Osteoblast (primary cell): ENCODE measurements around the gene PIEZO2. TPM values are rescaled to one million over a fixed set of nuclear protein-coding genes. Genes with fewer than 3 reads are reported as not detected.

Source experiments
- DNase-seq: peaks from one replicate; pipeline ENCODE4 v3.0.0; 2011; ENCODE audit warnings: low spot score, mixed read lengths; ENCODE audit not compliant: insufficient read length; ENCODE audit errors: missing footprints
- H2AFZ ChIP-seq: 2 replicates; pipeline ENCODE4 v1.6.0; 2011; ENCODE audit warnings: mild to moderate bottlenecking, low read length
- H3K27ac ChIP-seq: 2 replicates; pipeline ENCODE4 v1.5.1; 2011; ENCODE audit warnings: mild to moderate bottlenecking, low read depth, low read length, moderate library complexity
- H3K27me3 ChIP-seq: 2 replicates; pipeline ENCODE4 v1.6.0; 2012; ENCODE audit warnings: mild to moderate bottlenecking, control low read depth, inconsistent platforms, low read length, moderate library complexity; ENCODE audit not compliant: insufficient read depth
- H3K36me3 ChIP-seq: 2 replicates; pipeline ENCODE4 v1.5.1; 2011; ENCODE audit warnings: mild to moderate bottlenecking, low read length, control low read depth, moderate library complexity; ENCODE audit not compliant: insufficient read depth
- H3K4me1 ChIP-seq: 2 replicates; pipeline ENCODE4 v1.5.1; 2011; ENCODE audit warnings: mild to moderate bottlenecking, low read length, control low read depth, moderate library complexity; ENCODE audit not compliant: insufficient read depth
- H3K4me2 ChIP-seq: 2 replicates; pipeline ENCODE4 v1.6.0; 2011; ENCODE audit warnings: mild to moderate bottlenecking, low read length; ENCODE audit not compliant: insufficient read depth
- H3K4me3 ChIP-seq: fragments of 200-600 bp; sonication (generic); 3 replicates; pipeline ENCODE4 v1.5.1; 2012; ENCODE audit warnings: mild to moderate bottlenecking, low read length, inconsistent platforms; ENCODE audit not compliant: insufficient read depth
- H3K79me2 ChIP-seq: 2 replicates; pipeline ENCODE4 v1.6.0; 2012; ENCODE audit warnings: mild to moderate bottlenecking, low read length, control low read depth, inconsistent platforms; ENCODE audit not compliant: insufficient read depth
- H3K9me3 ChIP-seq: 2 replicates; pipeline ENCODE4 v1.5.1; 2011; ENCODE audit warnings: low read depth, low read length, control low read depth
- H4K20me1 ChIP-seq: 2 replicates; pipeline ENCODE4 v1.6.0; 2012; ENCODE audit warnings: mild to moderate bottlenecking, low read length, control low read depth; ENCODE audit not compliant: insufficient read depth
- CTCF ChIP-seq: IDR thresholded peaks from 2 replicates; pipeline ENCODE4 v1.5.1; 2011; ENCODE audit warnings: mild to moderate bottlenecking, low read depth, low read length, moderate library complexity; ENCODE audit errors: extremely low read depth
- total RNA-seq: library from RNA; depleted of rRNA; stranded (reverse); fragments of >200 nt; gene quantifications from 2 replicates; pipeline ENCODE4 v1.2.3, GENCODE V29; 2012

PIEZO2 gene
- total RNA-seq, 1 donor: 46.7 TPM

- H3K36me3 ChIP-seq: no peaks in the 10 kb centered on the region
- H3K4me3 ChIP-seq: no peak overlapping the region
- no peaks in the 10 kb centered on the region for H3K9me3 ChIP-seq
- DNase-seq: no peak
- H3K4me1 ChIP-seq: no peaks in the 10 kb centered on the region
- H2AFZ ChIP-seq: no peak overlapping the region
- TF ChIP-seq CTCF: no peak
- no peak overlapping the region for H3K27ac ChIP-seq
- no peaks in the 10 kb centered on the region for H3K27me3 ChIP-seq
- H3K4me2 ChIP-seq: no peak overlapping the region
- H3K79me2 ChIP-seq: no peaks in the 10 kb centered on the region
- no peaks in the 10 kb centered on the region for H4K20me1 ChIP-seq
Measured at GRCh38 chr18:10843565-10843964, 305.8 kb downstream of the PIEZO2 start.

GRCh38 chr18:10842861-10843260 is 306.5 kb downstream of the PIEZO2 start:
- Histone ChIP-seq H3K79me2 (no peaks in the 10 kb centered on the region), H3K36me3 (no peaks in the 10 kb centered on the region), H4K20me1 (no peaks in the 10 kb centered on the region), H3K27ac (no peak overlapping the region), H3K9me3 (no peaks in the 10 kb centered on the region), H3K4me3 (no peak overlapping the region), H3K4me2 (no peak overlapping the region), H3K27me3 (no peaks in the 10 kb centered on the region), H2AFZ (no peak overlapping the region), H3K4me1 (no peaks in the 10 kb centered on the region)
- DNase-seq: no peak
- TF ChIP-seq CTCF: no peak

GRCh38 chr18:10842371-10842770 is 307.0 kb downstream of the PIEZO2 start:
- Histone ChIP-seq H3K4me1 (no peaks in the 10 kb centered on the region), H2AFZ (no peak overlapping the region), H3K9me3 (no peaks in the 10 kb centered on the region), H3K4me3 (no peak overlapping the region), H3K4me2 (no peak overlapping the region), H4K20me1 (no peaks in the 10 kb centered on the region), H3K36me3 (no peaks in the 10 kb centered on the region), H3K27me3 (no peaks in the 10 kb centered on the region), H3K27ac (no peak overlapping the region), H3K79me2 (no peaks in the 10 kb centered on the region)
- no peak for DNase-seq
- TF ChIP-seq CTCF: no peak

- Histone ChIP-seq H3K27ac (no peak overlapping the region), H3K4me1 (no peaks in the 10 kb centered on the region), H3K36me3 (no peaks in the 10 kb centered on the region), H3K4me3 (no peak overlapping the region), H2AFZ (no peak overlapping the region), H3K4me2 (no peak overlapping the region), H3K79me2 (no peaks in the 10 kb centered on the region), H3K9me3 (no peaks in the 10 kb centered on the region), H3K27me3 (no peaks in the 10 kb centered on the region), H4K20me1 (no peaks in the 10 kb centered on the region)
- TF ChIP-seq CTCF: no peak
- DNase-seq: no peak
Measured at GRCh38 chr18:10841203-10841602, 308.2 kb downstream of the PIEZO2 start.
